Mucosa of descending colon (tissue), 3 donors: ENCODE data around the gene CACNB3. TPM values are rescaled to one million over a fixed set of nuclear protein-coding genes. Genes with fewer than 3 reads are reported as not detected.
A peak's percentile ranks its signal among the peaks of the same experiment; 100 is the strongest.

ENCODE experiments used
- ATAC-seq: fragments of 200-7000 bp; cut with Tn5 transposase; one replicate; pipeline ENCODE4 v1.9.1; 2020; ENCODE audit warnings: mild to moderate bottlenecking, moderate library complexity
- DNase-seq, 3 donors: peaks; one replicate each; pipeline ENCODE4 v3.0.0-alpha.2; 2020
- H3K36me3 ChIP-seq: fragments of 200-600 bp; one replicate; pipeline ENCODE4 v1.8.0; 2021; ENCODE audit warnings: low read depth, mild to moderate bottlenecking
- H3K4me1 ChIP-seq: fragments of 200-600 bp; one replicate; pipeline ENCODE4 v1.8.0; 2021; ENCODE audit warnings: low read depth, mild to moderate bottlenecking
- H3K4me3 ChIP-seq: fragments of 200-600 bp; one replicate; pipeline ENCODE4 v1.8.0; 2021; ENCODE audit warnings: mild to moderate bottlenecking
- H3K9me3 ChIP-seq: fragments of 200-600 bp; one replicate; pipeline ENCODE4 v1.8.0; 2021; ENCODE audit warnings: mild to moderate bottlenecking
- intact Hi-C, 2 donors: fragments of 100-400 bp; cut with DNase I in 1 of 2; cut with micrococcal nuclease in 1 of 2; formaldehyde crosslinking; loops; one replicate each; pipeline versions ENCODE4 v1.11.0 to v1.11.1; 2022; cut with DNase I, micrococcal nuclease
- total RNA-seq, 3 donors: library from RNA; stranded (reverse); fragmentation: NEBNext Ultra II Directional in 2 of 3; extraction: Animal tissue kit (Norgen Biotek cat#: 25700) in 2 of 3; gene quantifications; one replicate each; pipeline versions ENCODE4 v1.2.1 to v1.2.4, GENCODE V29; 2021 to 2023
- TF ChIP-seq, protein P1 (sequence below): fragments of 200-600 bp; IDR thresholded peaks from one replicate; pipeline ENCODE4 v1.8.0; 2022; ENCODE audit warnings: antibody characterized with exemption, mild to moderate bottlenecking
- donor health status: DM: no; HTN: no; CAD: no; lungs with moderate emphysema.
- donor health status: DM: no; HTN: no; CAD: no.
- donor health status: DM: no; HTN: yes; CAD: no.

Gene CACNB3
- total RNA-seq, 3 donors from 2014 or later = 31.8 to 49.4 (median 45.1) TPM

DNA sequence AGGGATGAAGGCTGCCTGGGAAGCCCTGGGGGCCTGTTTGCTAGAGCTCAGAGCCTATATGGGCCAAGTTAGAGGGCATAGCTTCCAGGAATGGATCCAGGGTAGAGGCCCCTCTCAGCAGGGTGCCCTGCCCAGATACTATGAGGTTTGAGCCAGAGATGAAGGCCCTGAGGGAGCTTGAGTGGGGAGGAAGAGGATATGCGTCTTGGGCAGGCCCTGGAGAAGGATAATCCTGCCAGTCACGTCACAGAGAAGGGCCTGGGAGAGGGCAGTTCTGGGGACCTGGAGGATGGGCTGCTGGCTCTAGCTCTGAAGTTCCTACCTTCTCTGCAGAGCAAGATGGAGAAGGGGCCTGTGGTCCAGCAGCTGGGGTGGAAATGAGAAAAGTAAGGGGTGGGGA is 5.9 kb upstream of the CACNB3 start:
- intact Hi-C loops = no loop called here
- DNase-seq = no peak
- H3K9me3 ChIP-seq = no peaks in the 10 kb centered on the region
- H3K4me3 ChIP-seq = no peak overlapping the region
- TF ChIP-seq, protein P1, sequence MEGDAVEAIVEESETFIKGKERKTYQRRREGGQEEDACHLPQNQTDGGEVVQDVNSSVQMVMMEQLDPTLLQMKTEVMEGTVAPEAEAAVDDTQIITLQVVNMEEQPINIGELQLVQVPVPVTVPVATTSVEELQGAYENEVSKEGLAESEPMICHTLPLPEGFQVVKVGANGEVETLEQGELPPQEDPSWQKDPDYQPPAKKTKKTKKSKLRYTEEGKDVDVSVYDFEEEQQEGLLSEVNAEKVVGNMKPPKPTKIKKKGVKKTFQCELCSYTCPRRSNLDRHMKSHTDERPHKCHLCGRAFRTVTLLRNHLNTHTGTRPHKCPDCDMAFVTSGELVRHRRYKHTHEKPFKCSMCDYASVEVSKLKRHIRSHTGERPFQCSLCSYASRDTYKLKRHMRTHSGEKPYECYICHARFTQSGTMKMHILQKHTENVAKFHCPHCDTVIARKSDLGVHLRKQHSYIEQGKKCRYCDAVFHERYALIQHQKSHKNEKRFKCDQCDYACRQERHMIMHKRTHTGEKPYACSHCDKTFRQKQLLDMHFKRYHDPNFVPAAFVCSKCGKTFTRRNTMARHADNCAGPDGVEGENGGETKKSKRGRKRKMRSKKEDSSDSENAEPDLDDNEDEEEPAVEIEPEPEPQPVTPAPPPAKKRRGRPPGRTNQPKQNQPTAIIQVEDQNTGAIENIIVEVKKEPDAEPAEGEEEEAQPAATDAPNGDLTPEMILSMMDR = no peak
- ATAC-seq = no peak
- peaks cover 19% of the 10 kb centered on the region for H3K4me1 ChIP-seq
- H3K36me3 ChIP-seq = no peaks in the 10 kb centered on the region

DNA sequence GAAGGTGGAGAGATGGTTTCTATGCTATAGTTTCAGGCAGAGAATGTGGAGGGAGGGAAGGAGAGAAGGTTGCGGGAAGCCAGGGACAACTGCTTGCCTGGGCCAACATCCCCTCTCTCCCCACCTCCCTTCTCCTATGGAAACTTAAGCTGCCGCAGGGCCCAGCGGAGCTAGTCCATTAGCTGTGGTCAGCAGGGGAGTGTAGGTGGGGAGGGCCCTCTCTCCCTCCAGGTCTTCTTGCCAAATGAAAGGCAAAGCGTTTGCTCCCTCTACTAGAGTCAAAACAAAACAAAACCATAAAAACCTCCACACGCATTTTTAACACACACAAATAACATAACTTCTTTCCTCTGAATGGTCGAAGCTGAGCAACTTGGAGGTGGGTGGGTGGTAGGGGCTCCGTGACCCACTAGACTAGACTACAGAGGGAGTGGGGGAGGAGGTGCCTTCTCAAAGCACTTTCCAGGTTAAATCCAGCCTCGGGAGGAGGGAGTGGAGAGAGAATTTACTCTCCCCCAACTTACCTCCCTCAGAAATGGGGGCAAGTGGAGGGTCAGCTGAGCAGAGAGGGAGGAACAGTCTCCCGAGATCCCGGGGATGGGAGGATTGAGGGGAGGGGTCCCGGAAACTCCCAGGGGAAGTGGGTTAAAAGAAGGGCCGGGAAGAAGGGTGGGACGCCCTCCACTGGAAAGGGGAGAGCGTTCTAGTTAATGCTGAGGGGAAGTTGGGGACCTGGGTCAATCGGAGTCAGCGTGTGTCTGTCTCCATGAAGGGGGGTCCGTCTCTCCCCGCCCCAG is 4.6 kb upstream of the CACNB3 start:
- ATAC-seq = no peak
- intact Hi-C loops = no loop called here
- Histone ChIP-seq H3K4me3 (peak overlapping the region; percentile 63), H3K4me1 (peaks cover 25% of the 10 kb centered on the region), H3K9me3 (no peaks in the 10 kb centered on the region), H3K36me3 (no peaks in the 10 kb centered on the region)
- TF ChIP-seq, protein P1 = no peak
- DNase-seq = peak in 1 of 3 donors; percentile 35

DNA sequence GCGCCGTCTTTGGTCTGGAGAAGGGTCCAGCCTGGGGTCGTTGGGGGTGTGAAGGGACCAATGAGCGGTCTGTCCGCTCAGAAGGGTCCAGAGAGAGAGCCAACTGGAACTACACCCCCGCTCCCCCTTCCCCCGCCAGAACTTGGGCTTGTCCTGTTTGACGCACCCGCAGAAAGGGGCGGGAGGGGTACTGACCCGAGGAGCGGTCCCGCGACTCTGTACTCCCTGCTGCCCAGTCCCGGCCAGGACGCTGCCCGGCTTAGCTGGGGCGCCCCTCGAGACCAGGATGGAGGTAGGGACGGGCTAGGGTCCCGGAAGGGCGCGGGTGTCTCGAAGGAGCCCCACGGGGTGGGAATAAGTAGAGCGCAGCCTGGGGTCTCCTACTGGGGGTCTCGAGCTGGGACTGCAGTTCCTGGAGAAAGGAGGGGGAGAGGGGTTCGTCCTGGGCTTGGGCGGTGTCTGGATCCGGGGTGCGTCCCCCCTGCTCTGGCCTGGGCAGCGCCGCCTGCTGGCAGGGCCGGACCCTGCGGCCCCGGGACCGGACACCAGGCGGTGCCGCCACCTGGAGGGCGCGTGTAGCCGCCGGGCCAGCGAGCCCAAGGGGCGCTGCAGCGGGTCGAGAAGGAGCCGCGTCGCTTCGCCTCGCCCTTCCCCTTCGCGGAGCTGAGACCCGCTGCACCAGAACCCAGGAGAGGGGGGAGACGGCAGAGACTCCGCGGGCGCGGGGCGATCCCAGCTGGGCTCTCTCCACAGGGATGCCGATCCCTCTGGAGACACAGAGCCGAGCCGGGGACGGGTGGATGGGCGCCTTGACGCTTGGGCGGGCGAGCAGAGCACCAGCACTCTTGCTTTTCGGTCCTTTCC is 3.8 kb upstream of the CACNB3 start:
- ATAC-seq = peak; percentile 87
- Histone ChIP-seq H3K36me3 (no peaks in the 10 kb centered on the region), H3K4me3 (peak overlapping the region; percentile 63), H3K9me3 (no peaks in the 10 kb centered on the region), H3K4me1 (peaks cover 25% of the 10 kb centered on the region)
- intact Hi-C loops = no loop called here
- DNase-seq = peak; percentile 91 to 96 (median 95)
- TF ChIP-seq, protein P1 = peak; percentile 100

DNA sequence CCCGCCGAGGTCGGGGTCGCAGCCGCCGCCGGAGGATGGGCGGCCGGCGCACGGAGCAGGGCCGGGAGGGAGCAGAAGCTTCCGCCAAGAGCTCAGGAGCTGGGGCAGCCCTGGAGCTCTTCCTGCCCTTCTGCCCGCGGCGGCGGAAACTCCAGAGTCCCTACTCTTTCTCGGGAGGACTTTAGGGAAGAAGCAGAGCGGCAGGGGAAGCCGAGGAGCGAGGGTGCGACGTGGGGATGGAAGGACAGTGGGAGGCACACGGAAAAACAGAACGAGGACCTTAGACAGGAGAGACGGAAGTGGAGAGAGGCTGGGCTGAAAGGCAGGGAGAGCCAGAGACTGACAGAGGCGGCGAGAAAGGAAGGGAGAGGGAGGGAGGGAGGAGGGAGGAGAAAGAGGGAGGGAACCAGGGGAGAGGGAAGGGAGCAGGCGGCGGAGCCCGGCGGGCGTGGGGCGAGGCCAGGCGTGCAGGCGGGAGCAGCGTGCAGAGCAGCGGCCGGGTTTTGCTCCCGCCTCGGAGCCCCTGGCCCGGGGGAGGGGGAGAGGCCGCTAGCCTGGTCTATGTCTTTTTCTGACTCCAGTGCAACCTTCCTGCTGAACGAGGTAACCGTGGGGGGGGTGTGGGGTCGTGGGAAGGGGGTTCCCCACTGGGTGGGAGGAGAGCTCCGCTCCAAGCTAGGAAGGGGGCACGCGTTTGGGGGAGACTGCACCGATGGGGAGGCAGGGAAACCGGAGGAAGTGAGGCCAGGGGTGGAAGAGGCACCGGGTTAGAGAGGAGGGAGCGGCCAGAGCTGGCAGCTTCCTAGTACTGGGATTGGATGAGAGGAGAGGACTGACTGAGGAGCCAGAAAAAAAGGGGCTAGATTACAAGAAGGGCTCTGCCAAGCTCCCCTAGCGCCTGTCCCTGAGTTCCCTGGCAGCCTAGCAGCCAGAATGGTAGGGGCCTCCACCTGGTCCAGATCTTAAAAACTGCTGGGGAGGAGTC is 2.9 kb upstream of the CACNB3 start:
- TF ChIP-seq, protein P1 = no peak
- intact Hi-C loops = no loop called here
- Histone ChIP-seq H3K4me3 (peak overlapping the region; percentile 63), H3K4me1 (peaks cover 25% of the 10 kb centered on the region), H3K36me3 (no peaks in the 10 kb centered on the region), H3K9me3 (no peaks in the 10 kb centered on the region)
- peak; percentile 84 for ATAC-seq
- DNase-seq = peak; percentile 86 to 87 (median 87)
